ENCODE measurements around the gene RAB3B. TPM values are rescaled to one million over a fixed set of nuclear protein-coding genes. Genes with fewer than 3 reads are reported as not detected.

Gene RAB3B
- total and polyA plus RNA-seq, 2 experiments from 2014 or later: 1.5 to 6.9 TPM

DNA sequence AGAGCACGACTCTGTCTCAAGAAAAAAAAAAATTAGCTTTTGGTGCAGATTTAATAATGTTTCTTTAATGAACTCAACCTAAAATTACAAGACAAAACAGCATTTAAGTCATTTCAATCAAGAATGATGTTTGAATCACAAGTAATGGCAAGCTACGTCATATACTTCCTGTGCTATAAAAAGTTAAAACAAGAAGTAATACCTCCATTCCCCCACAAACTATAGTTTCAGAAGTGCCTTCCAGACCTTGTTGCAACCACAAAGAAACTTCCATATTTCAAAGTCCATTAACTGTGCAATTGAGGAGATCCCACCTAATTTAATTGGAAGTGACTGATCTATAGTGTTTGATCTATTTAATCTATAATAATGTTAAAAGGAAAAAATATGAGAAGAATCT is 127.1 kb downstream of the RAB3B start:
- TF ChIP-seq, protein P1, sequence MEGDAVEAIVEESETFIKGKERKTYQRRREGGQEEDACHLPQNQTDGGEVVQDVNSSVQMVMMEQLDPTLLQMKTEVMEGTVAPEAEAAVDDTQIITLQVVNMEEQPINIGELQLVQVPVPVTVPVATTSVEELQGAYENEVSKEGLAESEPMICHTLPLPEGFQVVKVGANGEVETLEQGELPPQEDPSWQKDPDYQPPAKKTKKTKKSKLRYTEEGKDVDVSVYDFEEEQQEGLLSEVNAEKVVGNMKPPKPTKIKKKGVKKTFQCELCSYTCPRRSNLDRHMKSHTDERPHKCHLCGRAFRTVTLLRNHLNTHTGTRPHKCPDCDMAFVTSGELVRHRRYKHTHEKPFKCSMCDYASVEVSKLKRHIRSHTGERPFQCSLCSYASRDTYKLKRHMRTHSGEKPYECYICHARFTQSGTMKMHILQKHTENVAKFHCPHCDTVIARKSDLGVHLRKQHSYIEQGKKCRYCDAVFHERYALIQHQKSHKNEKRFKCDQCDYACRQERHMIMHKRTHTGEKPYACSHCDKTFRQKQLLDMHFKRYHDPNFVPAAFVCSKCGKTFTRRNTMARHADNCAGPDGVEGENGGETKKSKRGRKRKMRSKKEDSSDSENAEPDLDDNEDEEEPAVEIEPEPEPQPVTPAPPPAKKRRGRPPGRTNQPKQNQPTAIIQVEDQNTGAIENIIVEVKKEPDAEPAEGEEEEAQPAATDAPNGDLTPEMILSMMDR (IDR thresholded peaks at IDR 0.05; ENCODE audit: low read depth, low read length): no peak
- no peaks in the 10 kb centered on the region for H3K36me3 ChIP-seq
- H3K9me3 ChIP-seq (ENCODE audit: low read depth): no peaks in the 10 kb centered on the region
- peaks cover 6% of the 10 kb centered on the region for H3K4me1 ChIP-seq (ENCODE audit: low read depth)
- DNase-seq (ENCODE audit: low read depth in 1 of 2, low spot score in 1 of 2): no peak
- no peak overlapping the region for H3K27ac ChIP-seq
- H3K4me3 ChIP-seq: no peak overlapping the region
- no peaks in the 10 kb centered on the region for H3K27me3 ChIP-seq

DNA sequence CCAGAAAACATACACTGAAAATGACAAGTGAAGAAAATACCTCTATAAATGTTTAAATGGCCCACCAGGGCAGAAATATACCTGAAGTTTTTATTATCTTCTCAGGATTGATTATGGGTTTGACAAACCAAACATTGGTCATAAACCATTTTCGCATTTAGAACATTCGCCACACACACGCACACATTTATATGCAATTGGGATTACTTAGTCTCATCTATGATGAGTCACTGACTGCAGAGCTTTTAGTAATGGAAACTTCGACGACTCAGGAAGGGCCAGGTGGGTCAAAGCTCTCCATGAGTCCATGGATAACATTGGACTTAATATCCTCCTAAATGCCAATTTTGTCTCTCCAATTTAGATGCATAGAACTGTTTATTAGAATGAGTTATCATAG is 128.8 kb downstream of the RAB3B start:
- Histone ChIP-seq H3K36me3 (no peaks in the 10 kb centered on the region), H3K27ac (no peak overlapping the region), H3K27me3 (no peaks in the 10 kb centered on the region), H3K4me1 (ENCODE audit: low read depth) (no peaks in the 10 kb centered on the region), H3K4me3 (no peak overlapping the region), H3K9me3 (ENCODE audit: low read depth) (no peaks in the 10 kb centered on the region)
- DNase-seq (ENCODE audit: low read depth in 1 of 2, low spot score in 1 of 2): no peak
- TF ChIP-seq, protein P1 (IDR thresholded peaks at IDR 0.05; ENCODE audit: low read depth, low read length): no peak

DNA sequence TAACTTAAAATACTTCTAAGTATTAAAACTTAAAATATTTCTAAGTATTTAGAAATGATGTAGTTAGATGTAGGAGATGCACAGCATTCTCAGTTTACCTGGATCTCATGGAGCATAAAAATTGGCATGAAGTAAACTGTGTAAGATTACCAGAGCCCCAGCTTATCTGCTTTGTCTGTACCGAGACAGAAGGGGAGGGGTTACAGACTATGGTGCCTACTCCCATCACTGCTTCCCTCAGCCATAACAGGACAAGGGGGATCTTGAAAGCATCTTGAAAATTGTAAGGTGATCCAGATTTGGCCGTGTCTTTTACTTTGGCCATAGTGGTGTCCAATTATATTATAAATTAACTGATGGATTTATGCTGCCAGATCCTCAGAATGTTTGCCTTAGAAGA is 130.8 kb downstream of the RAB3B start:
- TF ChIP-seq, protein P1 (IDR thresholded peaks at IDR 0.05; ENCODE audit: low read depth, low read length): no peak
- H3K27ac ChIP-seq: no peak overlapping the region
- no peaks in the 10 kb centered on the region for H3K27me3 ChIP-seq
- no peak overlapping the region for H3K4me3 ChIP-seq
- H3K4me1 ChIP-seq (ENCODE audit: low read depth): no peaks in the 10 kb centered on the region
- H3K36me3 ChIP-seq: no peaks in the 10 kb centered on the region
- no peaks in the 10 kb centered on the region for H3K9me3 ChIP-seq (ENCODE audit: low read depth)
- DNase-seq (ENCODE audit: low read depth in 1 of 2, low spot score in 1 of 2): no peak

DNA sequence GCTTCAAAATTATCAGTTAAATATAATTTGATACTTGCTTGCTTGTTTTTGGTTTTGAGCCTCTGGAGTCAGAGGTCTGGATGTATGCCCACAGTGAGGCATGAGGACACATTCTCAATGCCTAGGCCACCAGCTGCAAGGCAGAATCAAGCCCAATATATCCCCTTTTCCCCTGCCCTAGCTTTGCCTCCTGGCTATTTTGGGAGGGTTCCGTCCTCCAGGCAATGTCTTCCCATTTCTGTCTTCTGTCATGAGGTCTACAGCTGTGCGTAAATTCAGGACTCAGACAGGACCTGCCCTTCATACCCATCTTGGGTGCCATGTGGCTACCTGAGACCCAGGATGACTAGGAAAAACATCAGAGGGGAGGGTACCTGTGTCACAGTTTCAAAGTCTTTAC is 131.2 kb downstream of the RAB3B start:
- DNase-seq (ENCODE audit: low read depth in 1 of 2, low spot score in 1 of 2): no peak
- Histone ChIP-seq H3K27ac (no peak overlapping the region), H3K36me3 (no peaks in the 10 kb centered on the region), H3K4me3 (no peak overlapping the region), H3K4me1 (ENCODE audit: low read depth) (no peaks in the 10 kb centered on the region), H3K27me3 (no peaks in the 10 kb centered on the region), H3K9me3 (ENCODE audit: low read depth) (no peaks in the 10 kb centered on the region)
- TF ChIP-seq, protein P1 (IDR thresholded peaks at IDR 0.05; ENCODE audit: low read depth, low read length): no peak

DNA sequence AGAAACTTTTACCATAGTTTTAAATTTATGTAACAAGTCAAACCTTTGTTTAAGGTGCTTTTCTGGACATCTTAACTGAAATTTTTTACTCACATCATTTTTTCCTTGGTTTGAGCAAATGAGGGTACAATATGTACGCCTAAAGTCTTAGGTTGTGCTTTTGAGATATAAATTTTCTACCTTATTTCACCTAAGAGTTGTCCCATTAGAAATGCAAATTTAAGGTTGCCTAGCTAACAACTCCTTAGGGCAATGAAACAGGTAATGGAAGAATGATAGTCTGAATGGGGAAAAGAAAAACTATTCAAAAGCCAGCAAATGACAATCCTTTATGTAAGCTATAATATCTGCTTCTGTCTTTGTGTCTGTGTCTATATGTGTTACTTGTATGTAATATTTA is 131.6 kb downstream of the RAB3B start:
- Histone ChIP-seq H3K36me3 (no peaks in the 10 kb centered on the region), H3K27me3 (no peaks in the 10 kb centered on the region), H3K27ac (no peak overlapping the region), H3K9me3 (ENCODE audit: low read depth) (no peaks in the 10 kb centered on the region), H3K4me3 (no peak overlapping the region), H3K4me1 (ENCODE audit: low read depth) (no peaks in the 10 kb centered on the region)
- TF ChIP-seq, protein P1 (IDR thresholded peaks at IDR 0.05; ENCODE audit: low read depth, low read length): no peak
- DNase-seq (ENCODE audit: low read depth in 1 of 2, low spot score in 1 of 2): no peak

Other genes with a start within 250 kb of the RAB3B start
- 34.4 and 51.3 TPM in 2 replicates for gene NRDC, start 112.0 kb downstream of the RAB3B start, total RNA-seq
- gene NRDC, start 112.0 kb downstream of the RAB3B start, polyA plus RNA-seq: 109 and 113 TPM in 2 replicates
- 6.2 and 11.9 TPM in 2 replicates for gene KTI12, start 43.1 kb upstream of the RAB3B start, total RNA-seq
- 6.6 and 11.0 TPM in 2 replicates for gene KTI12, start 43.1 kb upstream of the RAB3B start, polyA plus RNA-seq
- gene TXNDC12, start 64.5 kb upstream of the RAB3B start, total RNA-seq: 48.8 and 51.9 TPM in 2 replicates
- 58.0 and 62.4 TPM in 2 replicates for gene TXNDC12, start 64.5 kb upstream of the RAB3B start, polyA plus RNA-seq
- 51.1 and 66.0 TPM in 2 replicates for gene BTF3L4, start 65.6 kb upstream of the RAB3B start, total RNA-seq
- 108 and 137 TPM in 2 replicates for gene BTF3L4, start 65.6 kb upstream of the RAB3B start, polyA plus RNA-seq
- gene ZFYVE9, start 151.4 kb upstream of the RAB3B start, total RNA-seq: 23.1 and 30.3 TPM in 2 replicates
- gene ZFYVE9, start 151.4 kb upstream of the RAB3B start, polyA plus RNA-seq: 7.1 and 9.8 TPM in 2 replicates

Data from cardiac muscle cell (in vitro differentiated cells and primary cell).